WTC11 (cell line): ENCODE measurements around the gene EIF4E. TPM values are rescaled to one million over a fixed set of nuclear protein-coding genes. Genes with fewer than 3 reads are reported as not detected.

Source experiments
- ATAC-seq: fragments of 200-7000 bp; cut with Tn5 transposase; 2 replicates; pipeline ENCODE4 v1.10.0; 2021; ENCODE audit warnings: mild to moderate bottlenecking, moderate library complexity
- CTCF ChIA-PET: fragments of 300-600 bp; sonication (Branson Sonifier 250); formaldehyde crosslinking; loops from one replicate; lab custom pipeline; 2021; ENCODE audit warnings: antibody characterized with exemption; lab: Charles Lee
- POLR2A ChIA-PET: fragments of 350-600 bp; sonication (Branson Sonifier 250); formaldehyde crosslinking; loops from one replicate; lab custom pipeline; 2021; ENCODE audit warnings: antibody characterized with exemption; lab: Charles Lee
- DNase-seq: peaks from one replicate; pipeline ENCODE4 v3.0.0; 2021; ENCODE audit warnings: low spot score
- H3K27ac Mint-ChIP-seq: 2 replicates; pipeline ENCODE4 v1.8.0; 2021; ENCODE audit warnings: mixed read lengths
- H3K27me3 Mint-ChIP-seq: 2 replicates; pipeline ENCODE4 v1.8.0; 2021; ENCODE audit warnings: low read depth, mild to moderate bottlenecking, moderate library complexity, mixed read lengths
- H3K36me3 Mint-ChIP-seq: 2 replicates; pipeline ENCODE4 v1.8.0; 2021; ENCODE audit warnings: mixed read lengths
- H3K4me1 Mint-ChIP-seq: 2 replicates; pipeline ENCODE4 v1.8.0; 2022; ENCODE audit warnings: mixed read lengths
- H3K4me3 Mint-ChIP-seq: 2 replicates; pipeline ENCODE4 v1.8.0; 2021; ENCODE audit warnings: mild to moderate bottlenecking, moderate library complexity, mixed read lengths
- H3K9me3 Mint-ChIP-seq: 2 replicates; pipeline ENCODE4 v1.8.0; 2021; ENCODE audit warnings: mixed read lengths
- EMX1 ChIP-seq: fragments of 250-450 bp; sonication (Bioruptor Pico); IDR thresholded peaks from 2 replicates; pipeline ENCODE4 v1.8.0; 2021; ENCODE audit warnings: mild to moderate bottlenecking
- ERG ChIP-seq: fragments of 250-450 bp; sonication (Bioruptor Pico); IDR thresholded peaks from 2 replicates; pipeline ENCODE4 v1.8.0; 2021; ENCODE audit warnings: mild to moderate bottlenecking
- ESRRA ChIP-seq: sonication (generic); formaldehyde crosslinking; IDR thresholded peaks from 2 replicates; pipeline ENCODE4 v1.8.1; 2022; ENCODE audit warnings: mild to moderate bottlenecking, missing genetic modification reagents, borderline replicate concordance
- FOXJ3 ChIP-seq: sonication (generic); formaldehyde crosslinking; IDR thresholded peaks from 2 replicates; pipeline ENCODE4 v1.9.0; 2021; ENCODE audit warnings: missing genetic modification reagents, mild to moderate bottlenecking, borderline replicate concordance
- GABPB1 ChIP-seq: sonication (generic); formaldehyde crosslinking; IDR thresholded peaks from 2 replicates; pipeline ENCODE4 v1.8.1; 2023; ENCODE audit warnings: mild to moderate bottlenecking, missing genetic modification reagents
- NFYB ChIP-seq: sonication (generic); formaldehyde crosslinking; conservative IDR thresholded peaks from 2 replicates; pipeline ENCODE4 v1.8.0; 2022; ENCODE audit warnings: low read depth, missing genetic modification reagents
- OVOL2 ChIP-seq: fragments of 250-450 bp; sonication (Bioruptor Pico); IDR thresholded peaks from 2 replicates; pipeline ENCODE4 v1.9.0; 2021; ENCODE audit warnings: mild to moderate bottlenecking, borderline replicate concordance
- PREB ChIP-seq: sonication (generic); formaldehyde crosslinking; IDR thresholded peaks from 2 replicates; pipeline ENCODE4 v1.8.1; 2022; ENCODE audit warnings: mild to moderate bottlenecking, missing genetic modification reagents, moderate library complexity, borderline replicate concordance
- SMAD4 ChIP-seq: sonication (generic); formaldehyde crosslinking; IDR thresholded peaks from 2 replicates; pipeline ENCODE4 v1.8.0; 2022; ENCODE audit warnings: mild to moderate bottlenecking, missing genetic modification reagents
- SP1 ChIP-seq: sonication (generic); formaldehyde crosslinking; conservative IDR thresholded peaks from 2 replicates; pipeline ENCODE4 v1.8.1; 2022; ENCODE audit warnings: missing genetic modification reagents
- ZBTB43 ChIP-seq: sonication (generic); formaldehyde crosslinking; IDR thresholded peaks from 2 replicates; pipeline ENCODE4 v1.8.1; 2023; ENCODE audit warnings: mild to moderate bottlenecking, missing genetic modification reagents
- ZNF317 ChIP-seq: sonication (generic); formaldehyde crosslinking; IDR thresholded peaks from 2 replicates; pipeline ENCODE4 v1.8.1; 2023; ENCODE audit warnings: low read depth, mild to moderate bottlenecking, moderate library complexity, missing genetic modification reagents, borderline replicate concordance
- ZNF396 ChIP-seq: fragments of 250-450 bp; sonication (Bioruptor Pico); IDR thresholded peaks from 2 replicates; pipeline ENCODE4 v1.8.0; 2021; ENCODE audit warnings: mild to moderate bottlenecking, moderate library complexity, borderline replicate concordance
- ZNF512 ChIP-seq: sonication (generic); formaldehyde crosslinking; IDR thresholded peaks from 2 replicates; pipeline ENCODE4 v1.8.1; 2022; ENCODE audit warnings: missing genetic modification reagents, borderline replicate concordance
- ZSCAN18 ChIP-seq: fragments of 250-450 bp; sonication (Bioruptor Pico); IDR thresholded peaks from 2 replicates; pipeline ENCODE4 v2.1.2; 2022; ENCODE audit warnings: mild to moderate bottlenecking, moderate library complexity
- total RNA-seq: library from RNA; stranded (reverse); gene quantifications from 3 replicates; pipeline ENCODE4 v1.2.3, GENCODE V29; 2021
- TF ChIP-seq, protein P1 (sequence below): fragments of 250-450 bp; sonication (Bioruptor Pico); IDR thresholded peaks from 2 replicates; pipeline ENCODE4 v1.9.0; 2021; ENCODE audit warnings: moderate library complexity, mild to moderate bottlenecking, inconsistent platforms, borderline replicate concordance

EIF4E gene
- total RNA-seq, 1 experiment from 2014 or later, result 174 TPM

DNA sequence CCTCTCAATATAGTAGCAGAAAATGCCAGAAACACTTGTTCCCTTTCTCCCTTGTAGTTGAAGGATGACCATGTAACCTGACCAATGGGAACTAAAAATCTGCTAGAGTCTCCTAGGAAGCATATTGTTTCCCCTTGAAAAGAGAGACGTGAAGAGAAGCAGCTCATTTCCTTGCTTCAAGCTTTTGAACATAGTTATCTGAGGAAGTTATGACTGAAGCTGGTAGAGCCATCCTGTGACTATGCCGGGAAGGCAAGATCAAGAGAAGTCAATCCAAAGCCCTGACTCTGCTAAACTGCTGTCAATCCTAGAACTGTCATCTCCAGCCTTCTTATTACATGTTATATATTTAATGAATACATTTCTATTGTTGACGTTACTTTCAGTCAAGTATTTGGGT is 66.6 kb downstream of the EIF4E start:
- POLR2A ChIA-PET, result no interaction called here
- Mint-ChIP-seq H3K36me3 (no peaks in the 10 kb centered on the region), H3K4me3 (no peak overlapping the region), H3K27ac (no peak overlapping the region), H3K4me1 (no peaks in the 10 kb centered on the region), H3K9me3 (no peaks in the 10 kb centered on the region), H3K27me3 (no peaks in the 10 kb centered on the region)
- no peak for ATAC-seq
- CTCF ChIA-PET, result no interaction called here
- TF ChIP-seq GABPB1 (CRISPR knock-in tag) (no peak), ZBTB43 (no peak), ZNF512 (no peak), ZNF396 (CRISPR knock-in tag) (no peak), SMAD4 (CRISPR knock-in tag) (no peak), ESRRA (CRISPR knock-in tag) (no peak), ZSCAN18 (CRISPR knock-in tag) (no peak), EMX1 (CRISPR knock-in tag) (no peak), NFYB (CRISPR knock-in tag) (no peak), OVOL2 (CRISPR knock-in tag) (no peak), ZNF317 (CRISPR knock-in tag) (no peak)
- no peak for DNase-seq

DNA sequence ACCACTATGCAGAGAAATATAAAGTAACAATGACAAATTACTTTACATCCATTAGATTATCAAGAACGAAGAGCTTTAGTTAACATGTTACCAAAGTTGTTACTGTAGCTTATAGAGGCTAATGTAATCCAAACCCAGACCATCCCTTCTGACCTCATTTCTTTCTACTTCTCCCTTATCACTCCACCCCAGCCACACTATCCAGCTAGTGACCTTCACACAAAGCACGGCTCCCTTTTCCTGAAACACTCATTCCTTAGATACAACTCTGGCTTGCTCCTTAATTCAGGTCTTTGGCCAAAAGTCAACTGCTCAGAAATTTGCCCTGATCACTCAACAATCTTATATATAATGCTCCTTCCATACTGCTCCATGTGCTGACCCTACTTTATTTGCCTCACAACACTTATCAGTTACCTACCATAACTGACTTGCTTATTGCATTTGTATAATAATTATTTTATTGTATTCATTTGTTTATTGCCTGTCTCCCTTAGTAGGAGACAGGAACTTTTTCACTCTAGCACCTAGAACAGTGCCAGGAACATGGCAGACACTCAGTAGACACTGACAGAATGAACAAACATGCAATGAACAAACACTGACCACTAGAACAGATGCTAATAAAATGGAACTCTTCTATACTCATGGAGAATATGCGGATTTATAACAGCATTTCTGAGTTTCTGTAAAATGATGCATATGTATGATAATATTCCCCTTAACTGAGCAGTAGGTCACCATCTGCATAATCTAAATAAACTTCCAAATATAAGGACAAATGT is 67.6 kb downstream of the EIF4E start:
- ChIA-PET CTCF (no interaction called here), POLR2A (no interaction called here)
- no peaks in the 10 kb centered on the region for H3K27me3 Mint-ChIP-seq
- ATAC-seq (no peak), DNase-seq (no peak)
- H3K4me3 Mint-ChIP-seq, result no peak overlapping the region
- no peaks in the 10 kb centered on the region for H3K36me3 Mint-ChIP-seq
- no peaks in the 10 kb centered on the region for H3K9me3 Mint-ChIP-seq
- TF ChIP-seq FOXJ3 (CRISPR knock-in tag) (no peak), ERG (CRISPR knock-in tag) (no peak), SP1 (CRISPR knock-in tag) (no peak), SMAD4 (CRISPR knock-in tag) (no peak), PREB (CRISPR knock-in tag) (no peak)
- TF ChIP-seq, protein P1, sequence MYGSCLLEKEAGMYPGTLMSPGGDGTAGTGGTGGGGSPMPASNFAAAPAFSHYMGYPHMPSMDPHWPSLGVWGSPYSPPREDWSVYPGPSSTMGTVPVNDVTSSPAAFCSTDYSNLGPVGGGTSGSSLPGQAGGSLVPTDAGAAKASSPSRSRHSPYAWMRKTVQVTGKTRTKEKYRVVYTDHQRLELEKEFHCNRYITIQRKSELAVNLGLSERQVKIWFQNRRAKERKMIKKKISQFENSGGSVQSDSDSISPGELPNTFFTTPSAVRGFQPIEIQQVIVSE (CRISPR knock-in tag), result no peak
- no peaks in the 10 kb centered on the region for H3K4me1 Mint-ChIP-seq
- H3K27ac Mint-ChIP-seq, result no peak overlapping the region
